ENCODE measurements around the gene PSME4. TPM values are rescaled to one million over a fixed set of nuclear protein-coding genes. Genes with fewer than 3 reads are reported as not detected.

PSME4 gene
- total and polyA plus RNA-seq, 2 of the 13 experiments (the other 11 are each of a cell fraction or from before 2014, with no cell fraction given) = 52.1 to 77.8 TPM

DNA sequence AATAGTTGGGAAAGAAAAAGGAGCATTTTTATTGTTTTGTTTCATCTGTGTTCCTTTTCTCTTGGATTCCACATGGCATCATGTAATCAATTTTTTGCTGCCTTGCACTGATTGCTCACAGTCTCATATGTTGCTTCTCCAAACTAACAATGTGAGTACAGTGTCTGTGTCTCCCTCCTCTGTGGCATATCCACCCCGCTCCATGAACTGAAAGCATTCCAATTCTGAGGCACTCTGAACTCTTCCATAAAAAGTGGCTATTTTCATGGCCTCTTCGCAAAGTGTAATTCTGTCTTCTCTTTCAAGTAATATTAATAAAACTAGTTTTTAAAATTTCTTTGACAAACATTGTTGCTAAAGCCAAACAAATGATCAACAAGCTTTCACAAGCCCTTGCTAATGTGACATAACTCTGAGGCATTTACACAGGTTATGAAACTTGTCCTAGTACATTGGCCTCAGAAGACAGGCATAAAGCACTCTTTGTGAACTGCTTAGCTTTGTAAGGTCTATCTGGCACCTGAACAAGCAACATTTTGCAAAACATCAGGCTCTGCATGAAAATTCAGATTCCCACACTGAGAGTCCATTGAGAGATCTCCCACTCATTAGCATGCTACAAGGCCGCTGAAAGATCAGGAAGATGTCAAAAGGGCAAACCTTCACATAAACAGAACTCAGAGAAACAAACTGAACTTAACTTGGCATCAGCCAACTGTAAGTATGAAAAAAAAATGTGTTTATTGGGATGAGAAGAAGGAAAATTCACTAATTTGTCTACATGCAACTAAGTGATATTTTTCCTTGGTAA is 144.0 kb downstream of the PSME4 start (continued):
- TF ChIP-seq BCL3 (CRISPR knock-in tag; IDR thresholded peaks at IDR 0.05) (peak; percentile 25; the same call in 1 of the 2 replicates), ZNF703 (CRISPR knock-in tag; IDR thresholded peaks at IDR 0.05; ENCODE audit: borderline replicate concordance) (no peak; the same call in 1 of the 2 replicates), CERS6 (CRISPR knock-in tag; IDR thresholded peaks at IDR 0.05) (no peak), ZNF20 (CRISPR knock-in tag; IDR thresholded peaks at IDR 0.05) (no peak), ATM (IDR thresholded peaks at IDR 0.05; ENCODE audit: borderline replicate concordance) (0 out of 2 replicates have a peak, but pooled peaks have one; percentile 61), THAP7 (CRISPR knock-in tag; IDR thresholded peaks at IDR 0.05) (no peak), CBX1 (IDR thresholded peaks at IDR 0.05; ENCODE audit: low read depth) (peak; percentile 44), ZSCAN22 (CRISPR knock-in tag; IDR thresholded peaks at IDR 0.05) (no peak), ZNF552 (CRISPR knock-in tag; IDR thresholded peaks at IDR 0.05; ENCODE audit: borderline replicate concordance) (peak; percentile 58; the same call in 1 of the 2 replicates), ZBTB43 (CRISPR knock-in tag; conservative IDR thresholded peaks at IDR 0.05) (peak; percentile 84), ZNF234 (CRISPR knock-in tag; conservative IDR thresholded peaks at IDR 0.05) (0 out of 2 replicates have a peak, but pooled peaks have one; percentile 26), ZSCAN25 (CRISPR knock-in tag; IDR thresholded peaks at IDR 0.05) (no peak), GPN1 (CRISPR knock-in tag; IDR thresholded peaks at IDR 0.05; ENCODE audit: borderline replicate concordance) (no peak), GABPA (IDR thresholded peaks at IDR 0.05; ENCODE audit: low read depth, low read length) (no peak), GABPA (CRISPR knock-in tag; IDR thresholded peaks at IDR 0.05; ENCODE audit: low read depth) (no peak)
- TF ChIP-seq, protein P1, sequence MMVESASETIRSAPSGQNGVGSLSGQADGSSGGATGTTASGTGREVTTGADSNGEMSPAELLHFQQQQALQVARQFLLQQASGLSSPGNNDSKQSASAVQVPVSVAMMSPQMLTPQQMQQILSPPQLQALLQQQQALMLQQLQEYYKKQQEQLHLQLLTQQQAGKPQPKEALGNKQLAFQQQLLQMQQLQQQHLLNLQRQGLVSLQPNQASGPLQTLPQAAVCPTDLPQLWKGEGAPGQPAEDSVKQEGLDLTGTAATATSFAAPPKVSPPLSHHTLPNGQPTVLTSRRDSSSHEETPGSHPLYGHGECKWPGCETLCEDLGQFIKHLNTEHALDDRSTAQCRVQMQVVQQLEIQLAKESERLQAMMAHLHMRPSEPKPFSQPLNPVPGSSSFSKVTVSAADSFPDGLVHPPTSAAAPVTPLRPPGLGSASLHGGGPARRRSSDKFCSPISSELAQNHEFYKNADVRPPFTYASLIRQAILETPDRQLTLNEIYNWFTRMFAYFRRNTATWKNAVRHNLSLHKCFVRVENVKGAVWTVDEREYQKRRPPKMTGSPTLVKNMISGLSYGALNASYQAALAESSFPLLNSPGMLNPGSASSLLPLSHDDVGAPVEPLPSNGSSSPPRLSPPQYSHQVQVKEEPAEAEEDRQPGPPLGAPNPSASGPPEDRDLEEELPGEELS (CRISPR knock-in tag; IDR thresholded peaks at IDR 0.05) = peak; percentile 100
- TF ChIP-seq, protein P2, sequence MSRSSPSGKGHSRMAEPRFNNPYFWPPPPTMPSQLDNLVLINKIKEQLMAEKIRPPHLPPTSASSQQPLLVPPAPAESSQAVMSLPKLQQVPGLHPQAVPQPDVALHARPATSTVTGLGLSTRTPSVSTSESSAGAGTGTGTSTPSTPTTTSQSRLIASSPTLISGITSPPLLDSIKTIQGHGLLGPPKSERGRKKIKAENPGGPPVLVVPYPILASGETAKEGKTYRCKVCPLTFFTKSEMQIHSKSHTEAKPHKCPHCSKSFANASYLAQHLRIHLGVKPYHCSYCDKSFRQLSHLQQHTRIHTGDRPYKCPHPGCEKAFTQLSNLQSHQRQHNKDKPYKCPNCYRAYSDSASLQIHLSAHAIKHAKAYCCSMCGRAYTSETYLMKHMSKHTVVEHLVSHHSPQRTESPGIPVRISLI (CRISPR knock-in tag; IDR thresholded peaks at IDR 0.05; ENCODE audit: borderline replicate concordance) = peak; percentile 93

All from HepG2 (cell line).